Muscle of arm (tissue), 12 donors: ENCODE results near the gene DDB1. TPM values are rescaled to one million over a fixed set of nuclear protein-coding genes. Genes with fewer than 3 reads are reported as not detected.
A peak's percentile ranks its signal among the peaks of the same experiment; 100 is the strongest.
"Not testable (repeated sequence)": the region's sequence is repeated elsewhere in the genome, so short reads cannot be mapped to it uniquely, and the experiment has no call there.

Experiments
- DNase-seq: peaks from one replicate; pipeline ENCODE4 v3.0.0-alpha.2; 2013
- polyA plus RNA-seq, 12 donors: library from polyadenylated mRNA; unstranded; fragments of 120-200 nt; gene quantifications; one replicate each; pipeline ENCODE4 v1.2.1, GENCODE V29; 2013; ENCODE audit not compliant: insufficient read length in 12 of 12

Gene DDB1
- polyA plus RNA-seq, 12 donors = 158 to 355 (median 188) TPM

GRCh38 chr11:61273178-61274078 lies 59.5 kb downstream of the DDB1 start:
- no peak for DNase-seq

GRCh38 chr11:61272731-61273130 lies 60.2 kb downstream of the DDB1 start:
- no peak for DNase-seq

GRCh38 chr11:61270354-61271076 lies 62.4 kb downstream of the DDB1 start:
- no peak for DNase-seq

GRCh38 chr11:61268588-61269250 lies 64.2 kb downstream of the DDB1 start:
- no peak for DNase-seq

GRCh38 chr11:61267437-61267841 lies 65.5 kb downstream of the DDB1 start:
- no peak for DNase-seq

GRCh38 chr11:61266602-61267001 lies 66.3 kb downstream of the DDB1 start:
- DNase-seq = no peak

- DNase-seq = no peak
These were observed 67.5 kb downstream of the DDB1 start for GRCh38 chr11:61265357-61265756.

- DNase-seq = no peak
These were observed 68.1 kb downstream of the DDB1 start for GRCh38 chr11:61264795-61265194.

- DNase-seq = no peak
These were observed 68.5 kb downstream of the DDB1 start for GRCh38 chr11:61264371-61264770.

GRCh38 chr11:61259363-61259762 lies 73.5 kb downstream of the DDB1 start:
- DNase-seq = no peak

GRCh38 chr11:61258546-61258945 lies 74.4 kb downstream of the DDB1 start:
- no peak for DNase-seq

GRCh38 chr11:61256710-61257482 lies 76.0 kb downstream of the DDB1 start:
- DNase-seq = no peak

GRCh38 chr11:61254403-61255025 lies 78.4 kb downstream of the DDB1 start:
- DNase-seq = peak; percentile 24

- not testable (repeated sequence) for DNase-seq
These were observed 80.6 kb downstream of the DDB1 start for GRCh38 chr11:61252332-61252731.

- peak; percentile 67 for DNase-seq
These were observed 81.8 kb downstream of the DDB1 start for GRCh38 chr11:61250796-61251765.
